Natural killer cell (primary cell): Measurements from ENCODE around the gene HOXA2. TPM values are rescaled to one million over a fixed set of nuclear protein-coding genes. Genes with fewer than 3 reads are reported as not detected.

Experiments
- ATAC-seq, 3 donors: fragments of 150-1000 bp in 2 of 3; fragments of 200-7000 bp in 1 of 3; cut with Tn5 transposase; 1 replicate in 1 of 3; 2 replicates in 2 of 3; pipeline ENCODE4 v1.10.0; 2021; ENCODE audit warnings: mild to moderate bottlenecking in 2 of 3, moderate library complexity in 2 of 3
- DNase-seq, 2 donors: peaks; one replicate each; pipeline versions ENCODE4 v3.0.0 to v3.0.0-alpha.2; 2013 to 2021; ENCODE audit warnings: mixed read lengths in 1 of 2
- H3K27ac ChIP-seq: one replicate; pipeline ENCODE4 v1.5.1; 2013; ENCODE audit warnings: mild to moderate bottlenecking, low read length
- H3K27me3 ChIP-seq: one replicate; pipeline ENCODE4 v1.6.1; 2013; ENCODE audit warnings: low read length; ENCODE audit not compliant: control insufficient read depth, insufficient read depth
- H3K36me3 ChIP-seq: one replicate; pipeline ENCODE4 v1.6.1; 2013; ENCODE audit warnings: low read length; ENCODE audit not compliant: control insufficient read depth, insufficient read depth
- H3K4me1 ChIP-seq: one replicate; pipeline ENCODE4 v1.6.1; 2013; ENCODE audit warnings: low read length; ENCODE audit not compliant: control insufficient read depth, insufficient read depth
- H3K4me3 ChIP-seq: one replicate; pipeline ENCODE4 v1.5.1; 2013; ENCODE audit warnings: low read length
- H3K9me3 ChIP-seq: one replicate; pipeline ENCODE4 v1.6.1; 2013; ENCODE audit warnings: low read length; ENCODE audit not compliant: control insufficient read depth, insufficient read depth
- H3K27ac Mint-ChIP-seq, 2 donors: one replicate each; pipeline ENCODE4 v1.8.0; 2022; ENCODE audit warnings: mild to moderate bottlenecking in 2 of 2, mixed read lengths in 2 of 2, moderate library complexity in 1 of 2
- H3K27me3 Mint-ChIP-seq, 2 donors: one replicate each; pipeline ENCODE4 v1.8.0; 2022; ENCODE audit warnings: low read depth in 2 of 2, mixed read lengths in 2 of 2
- H3K36me3 Mint-ChIP-seq: one replicate; pipeline ENCODE4 v1.8.0; 2022; ENCODE audit warnings: mixed read lengths
- H3K4me1 Mint-ChIP-seq, 2 donors: one replicate each; pipeline ENCODE4 v1.8.0; 2022; ENCODE audit warnings: mixed read lengths in 2 of 2
- H3K4me3 Mint-ChIP-seq: one replicate; pipeline ENCODE4 v1.8.0; 2022; ENCODE audit warnings: mild to moderate bottlenecking, moderate library complexity, mixed read lengths
- H3K9me3 Mint-ChIP-seq, 2 donors: one replicate each; pipeline ENCODE4 v1.8.0; 2022; ENCODE audit warnings: mixed read lengths in 2 of 2
- CTCF ChIP-seq: fragments of 200-600 bp; IDR thresholded peaks from one replicate; pipeline ENCODE4 v1.8.0; 2022; ENCODE audit warnings: antibody characterized with exemption
- WGBS: methylation state at CpG from one replicate; pipeline ENCODE4 v1.1.7; 2013; ENCODE audit warnings: missing lambda C conversion rate; ENCODE audit not compliant: insufficient coverage; 5-methylcytosine and 5-hydroxymethylcytosine counted together
- intact Hi-C: fragments of 100-400 bp; cut with micrococcal nuclease; formaldehyde crosslinking; loops from one replicate; pipeline ENCODE4 v1.14.2; 2022
- total RNA-seq, 4 donors: library from RNA; stranded (reverse); fragments of 120-200 nt in 1 of 4; gene quantifications; one replicate each; pipeline versions ENCODE4 v1.2.3 to v1.2.4, GENCODE V29; 2013 to 2022

The HOXA2 gene
- total RNA-seq, 3 donors from 2014 or later (not counting 1 experiment from before 2014, with no cell fraction given) = not detected

GRCh38 chr7:27079234-27079975 is 23.1 kb downstream of the HOXA2 start:
- ATAC-seq (no peak), DNase-seq (no peak)
- no peaks in the 10 kb centered on the region for H3K36me3 Mint-ChIP-seq
- Histone ChIP-seq H3K27me3 (no peaks in the 10 kb centered on the region), H3K9me3 (no peaks in the 10 kb centered on the region), H3K4me3 (no peak overlapping the region), H3K27ac (no peak overlapping the region), H3K36me3 (no peaks in the 10 kb centered on the region), H3K4me1 (no peaks in the 10 kb centered on the region)
- H3K27ac Mint-ChIP-seq = no peak overlapping the region
- no peaks in the 10 kb centered on the region for H3K9me3 Mint-ChIP-seq
- H3K27me3 Mint-ChIP-seq = peaks cover 0 to 5% of the 10 kb centered on the region in 2 donors
- no CpG with 5 or more reads among the region's 1 CpG for WGBS
- peaks cover 5 to 6% of the 10 kb centered on the region in 2 donors for H3K4me1 Mint-ChIP-seq
- TF ChIP-seq CTCF = no peak
- no peak overlapping the region for H3K4me3 Mint-ChIP-seq
- intact Hi-C loops = no loop called here

- no peaks in the 10 kb centered on the region for H3K9me3 Mint-ChIP-seq
- H3K4me1 Mint-ChIP-seq = peaks cover 5 to 6% of the 10 kb centered on the region in 2 donors
- Histone ChIP-seq H3K4me1 (no peaks in the 10 kb centered on the region), H3K27ac (no peak overlapping the region), H3K4me3 (no peak overlapping the region), H3K27me3 (no peaks in the 10 kb centered on the region), H3K36me3 (no peaks in the 10 kb centered on the region), H3K9me3 (no peaks in the 10 kb centered on the region)
- ATAC-seq (no peak), DNase-seq (no peak)
- H3K4me3 Mint-ChIP-seq = no peak overlapping the region
- peaks cover 0 to 5% of the 10 kb centered on the region in 2 donors for H3K27me3 Mint-ChIP-seq
- H3K36me3 Mint-ChIP-seq = no peaks in the 10 kb centered on the region
- no peak for TF ChIP-seq CTCF
- intact Hi-C loops = no loop called here
- no peak overlapping the region for H3K27ac Mint-ChIP-seq
- WGBS = 100% methylated on average over 2 of the region's 5 CpGs
These were observed 23.8 kb downstream of the HOXA2 start for GRCh38 chr7:27078616-27079233.

GRCh38 chr7:27073076-27073475 is 29.4 kb downstream of the HOXA2 start:
- H3K27ac ChIP-seq = no peak overlapping the region
- H3K4me3 ChIP-seq = no peak overlapping the region
- ATAC-seq (no peak), DNase-seq (no peak)
- intact Hi-C loops = no loop called here
- H3K36me3 ChIP-seq = no peaks in the 10 kb centered on the region
- no peak for TF ChIP-seq CTCF
- H3K27ac Mint-ChIP-seq = no peak overlapping the region
- no peaks in the 10 kb centered on the region for H3K36me3 Mint-ChIP-seq
- no peaks in the 10 kb centered on the region for H3K9me3 ChIP-seq
- H3K27me3 ChIP-seq = no peaks in the 10 kb centered on the region
- no peaks in the 10 kb centered on the region for H3K4me1 ChIP-seq
- no peaks in the 10 kb centered on the region for H3K4me1 Mint-ChIP-seq
- H3K4me3 Mint-ChIP-seq = no peak overlapping the region
- H3K9me3 Mint-ChIP-seq = no peaks in the 10 kb centered on the region
- peaks cover 4 to 6% of the 10 kb centered on the region in 2 donors for H3K27me3 Mint-ChIP-seq
